ENCODE data around the gene ARHGAP10. TPM values are rescaled to one million over a fixed set of nuclear protein-coding genes. Genes with fewer than 3 reads are reported as not detected.
A peak's percentile ranks its signal among the peaks of the same experiment; 100 is the strongest.

ARHGAP10 gene
- total RNA-seq, 1 donor from 2014 or later: 30.5 TPM

GRCh38 chr4:147724468-147725201 is 7.3 kb upstream of the ARHGAP10 start:
- H3K27ac Mint-ChIP-seq: no peak overlapping the region
- no peak for DNase-seq (ENCODE audit: low spot score in 2 of 2, unreplicated experiment in 2 of 2)
- no peaks in the 10 kb centered on the region for H3K9me3 Mint-ChIP-seq
- no peaks in the 10 kb centered on the region for H3K36me3 Mint-ChIP-seq
- no peak for TF ChIP-seq CTCF (IDR thresholded peaks at IDR 0.05; ENCODE audit: unreplicated experiment)
- H3K4me1 Mint-ChIP-seq: peaks cover 6% of the 10 kb centered on the region
- H3K27me3 Mint-ChIP-seq (ENCODE audit: low read depth): no peaks in the 10 kb centered on the region
- no peak overlapping the region for H3K4me3 Mint-ChIP-seq

- H3K27ac Mint-ChIP-seq: no peak overlapping the region
- H3K36me3 Mint-ChIP-seq: no peaks in the 10 kb centered on the region
- peaks cover 11% of the 10 kb centered on the region for H3K4me1 Mint-ChIP-seq
- no peaks in the 10 kb centered on the region for H3K27me3 Mint-ChIP-seq (ENCODE audit: low read depth)
- no peak overlapping the region for H3K4me3 Mint-ChIP-seq
- TF ChIP-seq CTCF (IDR thresholded peaks at IDR 0.05; ENCODE audit: unreplicated experiment): no peak
- no peaks in the 10 kb centered on the region for H3K9me3 Mint-ChIP-seq
- DNase-seq (ENCODE audit: low spot score in 2 of 2, unreplicated experiment in 2 of 2): no peak
These were observed 6.2 kb upstream of the ARHGAP10 start for GRCh38 chr4:147725673-147726072.

- Mint-ChIP-seq H3K27ac (no peak overlapping the region), H3K27me3 (ENCODE audit: low read depth) (no peaks in the 10 kb centered on the region), H3K4me3 (no peak overlapping the region), H3K36me3 (no peaks in the 10 kb centered on the region), H3K9me3 (no peaks in the 10 kb centered on the region), H3K4me1 (peaks cover 11% of the 10 kb centered on the region)
- DNase-seq (ENCODE audit: low spot score in 2 of 2, unreplicated experiment in 2 of 2): no peak
- no peak for TF ChIP-seq CTCF (IDR thresholded peaks at IDR 0.05; ENCODE audit: unreplicated experiment)
These were observed 4.3 kb upstream of the ARHGAP10 start for GRCh38 chr4:147727476-147728028.

- peak; percentile 36 for TF ChIP-seq CTCF (IDR thresholded peaks at IDR 0.05; ENCODE audit: unreplicated experiment)
- Mint-ChIP-seq H3K4me1 (peaks cover 28% of the 10 kb centered on the region), H3K9me3 (no peaks in the 10 kb centered on the region), H3K27ac (peak overlapping the region; percentile 57), H3K36me3 (no peaks in the 10 kb centered on the region), H3K27me3 (ENCODE audit: low read depth) (no peaks in the 10 kb centered on the region), H3K4me3 (peak overlapping the region; percentile 40)
- no peak for DNase-seq (ENCODE audit: low spot score in 2 of 2, unreplicated experiment in 2 of 2)
These were observed 1.6 kb upstream of the ARHGAP10 start for GRCh38 chr4:147730333-147730732.

- peak overlapping the region; percentile 89 for H3K4me3 Mint-ChIP-seq
- H3K27me3 Mint-ChIP-seq (ENCODE audit: low read depth): no peaks in the 10 kb centered on the region
- no peak for TF ChIP-seq CTCF (IDR thresholded peaks at IDR 0.05; ENCODE audit: unreplicated experiment)
- no peaks in the 10 kb centered on the region for H3K9me3 Mint-ChIP-seq
- peak overlapping the region; percentile 94 for H3K27ac Mint-ChIP-seq
- H3K4me1 Mint-ChIP-seq: peaks cover 45% of the 10 kb centered on the region
- H3K36me3 Mint-ChIP-seq: no peaks in the 10 kb centered on the region
- DNase-seq (ENCODE audit: low spot score in 2 of 2, unreplicated experiment in 2 of 2): peak in 1 of 2 experiments; percentile 58
These were observed 789 bp downstream of the ARHGAP10 start for GRCh38 chr4:147732518-147733235.
